NT2/D1 (cell line): Measurements from ENCODE around the gene KDM4B.

Experiments used
- DNase-seq: peaks from one replicate; pipeline ENCODE4 v3.0.0-alpha.2; 2011; ENCODE audit warnings: low read depth, low spot score
- H3K27me3 ChIP-seq: 2 replicates; pipeline ENCODE4 v1.6.0; 2011; ENCODE audit warnings: mild to moderate bottlenecking; ENCODE audit not compliant: insufficient read length, insufficient read depth
- H3K36me3 ChIP-seq: 2 replicates; pipeline ENCODE4 v1.6.1; 2011; ENCODE audit warnings: mild to moderate bottlenecking, low read length, mixed read lengths; ENCODE audit not compliant: insufficient read depth, insufficient read length
- H3K4me1 ChIP-seq: 2 replicates; pipeline ENCODE4 v1.5.1; 2011; ENCODE audit not compliant: insufficient read depth, insufficient read length
- H3K4me3 ChIP-seq: 2 replicates; pipeline ENCODE4 v1.5.1; 2011; ENCODE audit warnings: low read depth; ENCODE audit not compliant: insufficient read length
- H3K9ac ChIP-seq: 2 replicates; pipeline ENCODE4 v1.6.0; 2011; ENCODE audit warnings: low read depth; ENCODE audit not compliant: insufficient read length
- H3K9me3 ChIP-seq: 2 replicates; pipeline ENCODE4 v1.5.1; 2011; ENCODE audit warnings: mild to moderate bottlenecking, low read length; ENCODE audit not compliant: insufficient read depth
- SUZ12 ChIP-seq: IDR thresholded peaks from 2 replicates; pipeline ENCODE4 v1.6.1; 2011; ENCODE audit not compliant: insufficient read length, insufficient read depth; ENCODE audit errors: extremely low read depth
- YY1 ChIP-seq: IDR thresholded peaks from 2 replicates; pipeline ENCODE4 v1.6.1; 2011; ENCODE audit not compliant: insufficient read length, insufficient read depth
- ZNF274 ChIP-seq: IDR thresholded peaks from 2 replicates; pipeline ENCODE4 v1.6.1; 2011; ENCODE audit warnings: mild to moderate bottlenecking, low read depth, low read length

Gene KDM4B

DNA sequence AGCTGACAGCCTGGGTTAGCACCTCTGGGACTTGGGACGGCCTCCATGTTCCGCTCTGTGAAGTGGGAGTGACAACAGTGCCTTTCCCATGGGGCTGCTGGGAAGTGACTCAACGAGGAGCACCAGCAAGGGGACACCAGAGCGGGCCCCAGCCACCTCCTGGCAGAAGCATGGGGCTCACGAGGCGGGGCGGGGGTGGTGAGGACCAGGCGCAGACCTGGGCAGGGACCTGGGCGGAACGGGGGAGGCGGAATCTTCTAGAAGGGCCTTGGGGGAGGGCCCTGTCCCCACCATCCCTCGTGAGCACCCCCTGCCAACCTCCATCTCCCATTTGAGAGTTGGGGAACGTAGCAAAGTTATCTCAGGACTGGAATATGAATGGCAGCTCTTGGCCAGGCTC lies 37.9 kb downstream of the KDM4B start:
- peaks cover 16% of the 10 kb centered on the region for H3K9me3 ChIP-seq
- no peaks in the 10 kb centered on the region for H3K27me3 ChIP-seq
- no peak for DNase-seq
- no peak overlapping the region for H3K4me3 ChIP-seq
- H3K9ac ChIP-seq = no peak overlapping the region
- H3K36me3 ChIP-seq = peaks cover 25% of the 10 kb centered on the region
- TF ChIP-seq SUZ12 (no peak), YY1 (no peak)
- peaks cover 5% of the 10 kb centered on the region for H3K4me1 ChIP-seq

DNA sequence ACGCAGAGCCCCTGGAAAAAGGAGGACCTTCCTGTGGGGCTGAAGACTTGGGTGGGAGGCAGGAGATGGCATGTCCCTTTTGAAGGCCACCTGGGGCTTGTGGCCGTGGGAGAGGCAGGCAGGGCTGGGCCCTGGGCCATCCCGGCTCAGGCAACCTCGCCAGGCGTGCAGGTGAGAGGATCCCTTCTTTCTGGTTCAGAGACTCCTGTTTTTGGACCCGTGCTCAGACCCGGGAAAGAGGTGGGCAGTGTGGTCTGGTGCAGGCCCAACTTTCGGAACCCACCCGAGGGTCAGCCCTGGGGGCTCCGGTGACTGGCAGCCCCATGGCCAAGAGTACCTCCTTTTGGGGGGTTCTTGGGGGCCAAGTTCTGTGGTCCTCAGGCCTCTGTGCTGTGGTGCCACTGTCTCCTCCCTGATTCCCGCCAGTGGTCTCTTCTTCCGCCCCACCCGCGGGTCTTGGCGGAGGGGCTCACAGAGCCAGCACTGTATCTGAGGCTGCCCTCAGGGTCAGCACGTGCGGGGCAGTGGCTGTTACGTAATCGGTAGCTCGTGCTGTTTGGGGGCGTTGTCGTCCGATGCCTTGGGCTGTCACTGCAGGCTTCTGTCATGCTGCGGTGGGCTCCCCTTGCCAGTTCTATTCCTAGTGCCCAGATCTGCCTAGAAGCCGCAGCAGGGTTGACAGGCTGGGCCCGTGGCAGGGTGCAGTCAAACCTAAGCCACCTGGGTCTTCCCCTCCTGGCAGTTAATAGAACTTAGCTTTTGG lies 42.7 kb downstream of the KDM4B start:
- peaks cover 34% of the 10 kb centered on the region for H3K36me3 ChIP-seq
- peaks cover 16% of the 10 kb centered on the region for H3K9me3 ChIP-seq
- peaks cover 9% of the 10 kb centered on the region for H3K4me1 ChIP-seq
- no peak for TF ChIP-seq ZNF274
- TF ChIP-seq SUZ12 = no peak
- TF ChIP-seq YY1 = no peak
- no peaks in the 10 kb centered on the region for H3K27me3 ChIP-seq
- no peak overlapping the region for H3K4me3 ChIP-seq
- DNase-seq = no peak
- H3K9ac ChIP-seq = no peak overlapping the region

DNA sequence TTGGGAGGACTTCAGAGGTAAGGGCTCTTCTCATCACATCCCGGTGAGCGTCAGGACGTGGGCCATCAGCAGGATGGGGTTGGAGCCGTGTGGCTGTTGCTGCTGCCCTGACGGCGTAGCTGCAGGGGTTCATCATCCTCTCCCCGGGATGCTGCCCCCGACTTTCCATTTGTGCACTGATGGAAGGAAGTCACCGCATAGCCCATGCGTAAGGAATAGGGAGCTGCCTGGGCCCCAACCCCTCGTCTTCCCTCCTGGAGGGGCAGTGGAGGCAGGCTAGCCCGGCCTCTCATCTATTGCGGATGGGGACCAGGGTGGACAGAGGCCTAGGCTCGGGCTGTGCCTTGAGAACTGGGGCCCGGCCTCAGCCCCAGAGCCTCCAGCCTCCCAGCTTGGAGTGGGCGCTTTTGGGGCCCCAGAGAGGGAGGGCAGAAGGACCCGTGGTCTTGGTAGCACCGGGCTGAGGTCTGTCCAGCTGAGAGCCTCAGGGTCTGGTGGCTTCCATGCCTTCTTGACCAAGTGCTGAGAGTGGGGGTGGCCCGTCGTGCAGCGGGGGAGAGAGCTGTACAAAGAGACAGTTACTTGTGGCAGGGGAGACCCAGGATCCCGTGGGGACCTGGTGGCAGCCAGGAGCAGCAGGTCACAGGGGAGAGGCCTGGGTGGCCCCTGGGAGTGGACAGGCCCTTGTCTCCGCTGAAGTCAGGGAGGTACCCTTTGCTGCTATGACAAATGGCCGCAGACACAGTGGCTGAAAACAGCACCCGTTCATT lies 44.0 kb downstream of the KDM4B start:
- Histone ChIP-seq H3K9ac (no peak overlapping the region), H3K4me3 (no peak overlapping the region), H3K4me1 (peaks cover 9% of the 10 kb centered on the region), H3K9me3 (peaks cover 5% of the 10 kb centered on the region), H3K36me3 (peaks cover 36% of the 10 kb centered on the region), H3K27me3 (no peaks in the 10 kb centered on the region)
- no peak for DNase-seq
- no peak for TF ChIP-seq ZNF274
- no peak for TF ChIP-seq SUZ12
- no peak for TF ChIP-seq YY1

DNA sequence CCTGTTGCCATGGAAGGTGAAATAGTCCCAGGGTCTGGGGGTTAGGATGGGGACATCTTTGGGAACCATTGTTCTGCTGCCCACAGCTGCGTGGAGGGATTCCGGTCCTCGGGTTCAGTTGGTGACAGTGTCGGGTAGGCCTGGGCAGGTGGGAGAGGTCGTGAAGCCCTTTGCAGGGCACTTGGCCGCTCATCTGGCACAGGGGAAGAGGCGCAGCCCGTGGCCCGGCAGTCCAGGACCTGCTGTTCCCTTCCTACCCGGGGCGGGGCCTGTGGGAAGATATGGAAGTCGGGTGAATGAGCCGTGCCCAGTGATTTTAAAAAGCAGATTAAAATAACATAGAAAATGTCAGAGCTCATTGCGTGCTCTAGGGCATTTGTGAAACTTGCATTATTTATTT lies 44.8 kb downstream of the KDM4B start:
- Histone ChIP-seq H3K9me3 (no peaks in the 10 kb centered on the region), H3K4me1 (peaks cover 9% of the 10 kb centered on the region), H3K27me3 (no peaks in the 10 kb centered on the region), H3K36me3 (peaks cover 45% of the 10 kb centered on the region), H3K9ac (no peak overlapping the region), H3K4me3 (no peak overlapping the region)
- no peak for TF ChIP-seq ZNF274
- no peak for TF ChIP-seq YY1
- TF ChIP-seq SUZ12 = no peak
- DNase-seq = no peak

DNA sequence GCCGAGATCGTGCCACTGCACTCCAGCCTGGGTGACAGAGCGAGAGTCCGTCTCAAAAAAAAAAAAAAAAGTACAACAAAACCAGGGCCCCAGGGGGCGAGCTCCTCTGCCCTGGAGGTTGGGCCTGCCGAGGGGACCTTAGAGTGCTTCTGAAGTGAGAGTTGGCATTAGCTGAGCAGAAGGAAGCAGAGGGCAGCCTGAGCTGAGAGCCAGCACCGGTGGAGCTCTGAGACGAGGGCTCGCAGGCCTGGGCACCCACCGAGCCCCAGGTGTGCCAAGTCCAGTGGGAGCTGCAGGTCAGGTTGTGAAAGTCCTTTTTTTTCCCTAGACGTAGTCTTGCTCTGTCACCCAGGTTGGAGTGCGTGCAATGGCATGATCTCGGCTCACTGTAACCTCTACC lies 46.0 kb downstream of the KDM4B start:
- no peak for DNase-seq
- H3K9me3 ChIP-seq = peaks cover 10% of the 10 kb centered on the region; the same call in 1 of the 2 replicates
- H3K9ac ChIP-seq = no peak overlapping the region
- no peaks in the 10 kb centered on the region for H3K27me3 ChIP-seq
- TF ChIP-seq ZNF274 (no peak), SUZ12 (no peak), YY1 (no peak)
- no peak overlapping the region for H3K4me3 ChIP-seq
- H3K36me3 ChIP-seq = peaks cover 52% of the 10 kb centered on the region
- H3K4me1 ChIP-seq = peaks cover 9% of the 10 kb centered on the region

DNA sequence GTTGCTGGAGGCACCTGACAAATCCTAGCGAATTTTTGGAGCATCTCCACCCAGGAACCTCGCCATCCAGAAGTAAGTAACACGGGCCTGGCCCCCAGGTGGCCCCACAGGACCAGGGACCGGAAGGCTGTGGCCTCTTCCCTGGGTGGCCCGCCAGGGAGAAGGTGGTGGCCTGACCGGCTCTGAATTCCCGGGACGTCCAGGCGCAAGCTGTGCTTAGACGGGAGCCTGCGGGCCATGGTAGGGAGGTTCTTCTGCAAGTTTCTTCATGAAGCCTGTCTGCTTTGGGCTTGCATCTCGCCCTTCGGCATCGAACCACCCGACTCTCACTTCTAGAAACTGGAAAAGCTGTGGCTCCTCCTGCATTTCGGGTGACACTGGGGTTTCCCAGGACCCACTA lies 47.4 kb downstream of the KDM4B start:
- no peak for DNase-seq
- Histone ChIP-seq H3K36me3 (peaks cover 55% of the 10 kb centered on the region), H3K4me1 (peaks cover 9% of the 10 kb centered on the region), H3K4me3 (no peak overlapping the region), H3K27me3 (no peaks in the 10 kb centered on the region), H3K9ac (no peak overlapping the region), H3K9me3 (peaks cover 10% of the 10 kb centered on the region; the same call in 1 of the 2 replicates)
- TF ChIP-seq YY1 = no peak
- no peak for TF ChIP-seq ZNF274
- no peak for TF ChIP-seq SUZ12

DNA sequence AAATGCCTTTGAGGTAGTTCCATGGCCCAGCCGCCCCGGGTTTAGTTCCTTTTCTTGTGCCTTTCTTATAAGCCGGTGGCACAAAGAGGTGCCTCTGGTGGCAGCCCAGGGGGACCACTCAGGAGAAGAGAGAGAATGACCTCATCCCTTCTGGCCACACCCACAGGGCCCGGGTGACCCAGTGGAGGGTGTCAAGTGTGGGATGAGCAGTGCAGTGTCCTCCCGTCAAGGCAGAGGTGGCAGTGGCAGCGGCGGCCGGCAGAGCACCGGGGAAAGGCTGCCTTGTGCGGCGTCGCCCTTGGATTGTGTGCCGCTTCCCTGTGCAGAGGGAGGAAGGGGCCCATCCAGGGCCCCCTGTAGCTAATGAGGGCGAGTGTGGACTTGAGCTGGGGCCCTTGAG lies 47.9 kb downstream of the KDM4B start:
- peaks cover 10% of the 10 kb centered on the region; the same call in 1 of the 2 replicates for H3K9me3 ChIP-seq
- TF ChIP-seq YY1 (no peak), ZNF274 (no peak), SUZ12 (no peak)

More for the DNA sequence above, 47.9 kb downstream of the KDM4B start:
- DNase-seq = no peak
- peaks cover 54% of the 10 kb centered on the region for H3K36me3 ChIP-seq
- H3K9ac ChIP-seq = no peak overlapping the region
- no peak overlapping the region for H3K4me3 ChIP-seq
- peaks cover 6% of the 10 kb centered on the region for H3K4me1 ChIP-seq
- H3K27me3 ChIP-seq = no peaks in the 10 kb centered on the region
